HL-60 (cell line): ENCODE measurements around the gene ATP8B3.

Experiments
- CTCF ChIP-seq: IDR thresholded peaks from one replicate; pipeline ENCODE4 v1.5.1; 2011; ENCODE audit warnings: low read length, control low read depth, inconsistent platforms; ENCODE audit not compliant: insufficient read depth
- POLR2AphosphoS5 ChIP-seq: IDR thresholded peaks from 2 replicates; pipeline ENCODE4 v1.6.1; 2012; ENCODE audit warnings: low read depth
- REST ChIP-seq: IDR thresholded peaks from 2 replicates; pipeline ENCODE4 v1.6.1; 2012; ENCODE audit warnings: low read depth; ENCODE audit not compliant: insufficient replicate concordance

GRCh38 chr19:1819341-1820255, 7.5 kb upstream of the ATP8B3 start:
- TF ChIP-seq CTCF (no peak), POLR2AphosphoS5 (no peak), REST (no peak)
